Uterus (tissue), 2 donors: ENCODE results near the gene TMEM183A.

Experiments used
- POLR2A ChIP-seq, 2 donors: fragments of 450-650 bp; IDR thresholded peaks; one replicate each; pipeline ENCODE4 v1.6.1; 2016; ENCODE audit warnings: antibody characterized with exemption in 2 of 2, mild to moderate bottlenecking in 1 of 2, moderate library complexity in 1 of 2
- TF ChIP-seq, protein P1 (sequence below), 4 experiments: fragments of 200-600 bp in 2 of 4; fragments of 450-650 bp in 2 of 4; sonication (generic) in 2 of 4; IDR thresholded peaks; one replicate each; pipeline ENCODE4 v1.5.1; 2016 to 2019; ENCODE audit warnings: antibody characterized with exemption in 4 of 4, mild to moderate bottlenecking in 2 of 4, moderate library complexity in 1 of 4

- no peak for TF ChIP-seq POLR2A (IDR thresholded peaks at IDR 0.05)
- TF ChIP-seq, protein P1, sequence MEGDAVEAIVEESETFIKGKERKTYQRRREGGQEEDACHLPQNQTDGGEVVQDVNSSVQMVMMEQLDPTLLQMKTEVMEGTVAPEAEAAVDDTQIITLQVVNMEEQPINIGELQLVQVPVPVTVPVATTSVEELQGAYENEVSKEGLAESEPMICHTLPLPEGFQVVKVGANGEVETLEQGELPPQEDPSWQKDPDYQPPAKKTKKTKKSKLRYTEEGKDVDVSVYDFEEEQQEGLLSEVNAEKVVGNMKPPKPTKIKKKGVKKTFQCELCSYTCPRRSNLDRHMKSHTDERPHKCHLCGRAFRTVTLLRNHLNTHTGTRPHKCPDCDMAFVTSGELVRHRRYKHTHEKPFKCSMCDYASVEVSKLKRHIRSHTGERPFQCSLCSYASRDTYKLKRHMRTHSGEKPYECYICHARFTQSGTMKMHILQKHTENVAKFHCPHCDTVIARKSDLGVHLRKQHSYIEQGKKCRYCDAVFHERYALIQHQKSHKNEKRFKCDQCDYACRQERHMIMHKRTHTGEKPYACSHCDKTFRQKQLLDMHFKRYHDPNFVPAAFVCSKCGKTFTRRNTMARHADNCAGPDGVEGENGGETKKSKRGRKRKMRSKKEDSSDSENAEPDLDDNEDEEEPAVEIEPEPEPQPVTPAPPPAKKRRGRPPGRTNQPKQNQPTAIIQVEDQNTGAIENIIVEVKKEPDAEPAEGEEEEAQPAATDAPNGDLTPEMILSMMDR (IDR thresholded peaks at IDR 0.05), result no peak
Measured at GRCh38 chr1:202981939-202982338, 25.2 kb upstream of the TMEM183A start.
